Measurements from ENCODE around the gene ANAPC15. TPM values are rescaled to one million over a fixed set of nuclear protein-coding genes. Genes with fewer than 3 reads are reported as not detected.

Gene ANAPC15
- total and polyA plus RNA-seq, 2 of the 13 experiments (the other 11 are each of a cell fraction or from before 2014, with no cell fraction given): 18.8 to 25.7 TPM

DNA sequence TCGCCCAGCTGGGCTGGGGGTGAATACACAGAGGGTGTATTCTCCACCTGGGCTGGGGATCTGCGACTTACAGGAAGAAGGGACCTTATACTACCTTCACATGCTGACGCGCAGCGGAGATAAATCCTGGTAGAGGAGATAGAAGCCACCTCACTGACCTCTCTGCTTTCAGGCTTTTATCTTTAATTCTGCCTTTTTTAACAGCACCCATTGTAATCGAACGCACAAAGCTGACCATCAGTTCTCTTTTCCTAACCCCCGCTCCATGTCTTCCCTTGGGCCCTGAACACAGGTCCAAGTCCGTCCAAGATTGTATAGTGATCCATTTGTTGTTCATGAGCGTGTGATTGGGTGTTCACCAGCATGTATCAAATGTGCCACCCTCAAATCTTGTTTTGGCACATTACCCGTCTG lies 8.7 kb downstream of the ANAPC15 start (continued):
- TF ChIP-seq, protein P1, sequence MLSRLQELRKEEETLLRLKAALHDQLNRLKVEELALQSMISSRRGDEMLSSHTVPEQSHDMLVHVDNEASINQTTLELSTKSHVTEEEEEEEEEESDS (CRISPR knock-in tag; IDR thresholded peaks at IDR 0.05; ENCODE audit: borderline replicate concordance): no peak
- TF ChIP-seq ZNF136 (CRISPR knock-in tag; IDR thresholded peaks at IDR 0.05; ENCODE audit: low read depth): peak; percentile 52; the same call in 1 of the 2 replicates
- no peak for TF ChIP-seq ZNF558 (CRISPR knock-in tag; IDR thresholded peaks at IDR 0.05; ENCODE audit: borderline replicate concordance)
- no peak for TF ChIP-seq ZBTB25 (CRISPR knock-in tag; IDR thresholded peaks at IDR 0.05)
- no peak for TF ChIP-seq SMAD9 (CRISPR knock-in tag; IDR thresholded peaks at IDR 0.05)
- TF ChIP-seq ZNF768 (CRISPR knock-in tag; IDR thresholded peaks at IDR 0.05): no peak
- TF ChIP-seq, protein P2, sequence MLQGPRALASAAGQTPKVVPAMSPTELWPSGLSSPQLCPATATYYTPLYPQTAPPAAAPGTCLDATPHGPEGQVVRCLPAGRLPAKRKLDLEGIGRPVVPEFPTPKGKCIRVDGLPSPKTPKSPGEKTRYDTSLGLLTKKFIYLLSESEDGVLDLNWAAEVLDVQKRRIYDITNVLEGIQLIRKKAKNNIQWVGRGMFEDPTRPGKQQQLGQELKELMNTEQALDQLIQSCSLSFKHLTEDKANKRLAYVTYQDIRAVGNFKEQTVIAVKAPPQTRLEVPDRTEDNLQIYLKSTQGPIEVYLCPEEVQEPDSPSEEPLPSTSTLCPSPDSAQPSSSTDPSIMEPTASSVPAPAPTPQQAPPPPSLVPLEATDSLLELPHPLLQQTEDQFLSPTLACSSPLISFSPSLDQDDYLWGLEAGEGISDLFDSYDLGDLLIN (CRISPR knock-in tag; IDR thresholded peaks at IDR 0.05; ENCODE audit: borderline replicate concordance): 0 out of 2 replicates have a peak, but pooled peaks have one; percentile 17
- TF ChIP-seq ZNF143 (CRISPR knock-in tag; IDR thresholded peaks at IDR 0.05): 0 out of 2 replicates have a peak, but pooled peaks have one; percentile 22
- TF ChIP-seq ZFP36L1 (CRISPR knock-in tag; IDR thresholded peaks at IDR 0.05): no peak
- TF ChIP-seq ZBTB46 (CRISPR knock-in tag; IDR thresholded peaks at IDR 0.05; ENCODE audit: borderline replicate concordance): no peak
- no peak for TF ChIP-seq AFF4 (CRISPR knock-in tag; IDR thresholded peaks at IDR 0.05)
- TF ChIP-seq ZNF639 (CRISPR knock-in tag; conservative IDR thresholded peaks at IDR 0.05): no peak
- no peak for TF ChIP-seq ZSCAN22 (CRISPR knock-in tag; IDR thresholded peaks at IDR 0.05)
- TF ChIP-seq ZNF710 (CRISPR knock-in tag; IDR thresholded peaks at IDR 0.05; ENCODE audit: borderline replicate concordance): no peak
- TF ChIP-seq ZNF572 (CRISPR knock-in tag; IDR thresholded peaks at IDR 0.05): no peak
- no peak for TF ChIP-seq ZNF484 (CRISPR knock-in tag; IDR thresholded peaks at IDR 0.05; ENCODE audit: borderline replicate concordance, low read depth)
